GM12865 (cell line): ENCODE measurements around the gene ATPAF2.

Source experiments
- DNase-seq: peaks from one replicate; pipeline ENCODE4 v3.0.0; 2010; ENCODE audit warnings: low read depth
- H3K4me3 ChIP-seq: 2 replicates; pipeline ENCODE4 v1.5.1; 2011; ENCODE audit warnings: mild to moderate bottlenecking, low read depth, low read length, control low read depth
- CTCF ChIP-seq: IDR thresholded peaks from 2 replicates; pipeline ENCODE4 v1.5.1; 2011; ENCODE audit warnings: low read length, control low read depth, low read depth, inconsistent platforms; ENCODE audit not compliant: insufficient read depth; ENCODE audit errors: missing control alignments

ATPAF2 gene

DNA sequence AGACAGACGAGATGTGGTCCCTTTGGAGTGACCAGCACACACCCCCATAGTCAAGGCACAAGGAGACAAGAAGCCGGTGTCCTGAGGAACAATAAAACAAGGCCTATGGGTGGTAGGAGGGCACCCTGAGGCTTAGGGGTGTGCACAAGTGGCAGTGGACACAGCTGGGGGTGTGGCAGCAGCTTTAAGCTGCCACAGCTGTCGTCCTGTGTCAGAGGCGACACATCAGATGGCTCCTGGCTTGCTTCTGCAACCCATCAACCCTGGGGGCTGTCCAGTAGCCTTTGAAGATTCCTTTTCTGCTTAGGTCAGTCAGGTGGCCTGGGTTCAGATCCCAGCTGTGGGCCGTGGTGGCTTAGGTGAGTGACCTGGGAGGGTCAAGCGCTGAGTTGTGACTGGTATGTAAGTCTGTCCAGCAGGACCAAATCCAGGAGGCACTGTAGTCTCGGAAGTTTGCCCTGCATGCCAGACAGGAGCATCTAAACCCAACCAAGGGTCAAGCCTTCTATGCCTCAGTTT, 50.5 kb downstream of the ATPAF2 start:
- TF ChIP-seq CTCF = no peak
- DNase-seq = no peak
- H3K4me3 ChIP-seq = no peak overlapping the region

GRCh38 chr17:17987901-17988300, 51.1 kb downstream of the ATPAF2 start:
- no peak overlapping the region for H3K4me3 ChIP-seq
- DNase-seq = no peak
- no peak for TF ChIP-seq CTCF

- no peak for TF ChIP-seq CTCF
- no peak for DNase-seq
Measured at GRCh38 chr17:17987187-17987896, 51.6 kb downstream of the ATPAF2 start.

DNA sequence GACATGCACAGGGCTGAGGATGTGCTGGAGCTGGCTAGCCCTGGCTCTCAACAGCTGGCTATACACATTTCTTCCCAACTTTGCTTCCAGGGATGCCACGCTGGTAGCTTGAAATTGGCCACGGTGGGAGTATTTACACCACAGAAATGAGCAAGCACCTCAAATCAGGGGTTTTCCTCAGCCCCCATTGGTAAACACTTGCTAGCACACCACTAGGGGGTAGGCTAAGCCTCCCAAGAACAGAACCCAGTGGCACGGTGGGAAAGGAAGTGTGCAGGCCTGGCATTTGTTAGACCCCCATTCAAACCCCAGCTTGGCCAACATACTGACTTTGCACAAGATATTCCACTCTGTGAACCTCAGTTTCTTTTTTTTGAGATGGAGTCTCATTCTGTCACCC, 53.4 kb downstream of the ATPAF2 start:
- peak; percentile 46 for TF ChIP-seq CTCF

More at GRCh38 chr17:17987187-17987896, 51.6 kb downstream of the ATPAF2 start:
- H3K4me3 ChIP-seq = no peak overlapping the region

DNA sequence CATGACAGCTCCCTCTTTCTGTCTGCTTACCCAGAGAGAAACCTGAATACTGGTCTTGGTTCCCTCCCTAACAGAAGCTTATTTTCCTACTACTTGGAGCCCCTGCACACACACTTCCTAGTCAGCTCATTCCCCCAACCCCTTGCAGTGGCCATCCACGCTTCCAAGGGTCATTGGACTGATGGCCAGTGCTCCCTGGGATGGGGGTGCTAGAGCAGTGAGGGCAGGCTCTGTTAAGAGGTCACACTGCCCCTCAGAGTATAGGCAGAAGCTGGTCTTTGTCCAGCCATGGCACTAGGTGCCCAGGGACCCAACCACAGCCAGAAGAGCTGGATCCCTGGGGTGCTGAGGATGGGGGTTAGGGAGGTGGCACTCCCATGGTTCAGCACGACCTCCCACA, 53.8 kb downstream of the ATPAF2 start:
- no peak overlapping the region for H3K4me3 ChIP-seq
- no peak for DNase-seq
- TF ChIP-seq CTCF = no peak

More for the DNA sequence above, 53.4 kb downstream of the ATPAF2 start:
- DNase-seq = peak; percentile 44
- H3K4me3 ChIP-seq = no peak overlapping the region

DNA sequence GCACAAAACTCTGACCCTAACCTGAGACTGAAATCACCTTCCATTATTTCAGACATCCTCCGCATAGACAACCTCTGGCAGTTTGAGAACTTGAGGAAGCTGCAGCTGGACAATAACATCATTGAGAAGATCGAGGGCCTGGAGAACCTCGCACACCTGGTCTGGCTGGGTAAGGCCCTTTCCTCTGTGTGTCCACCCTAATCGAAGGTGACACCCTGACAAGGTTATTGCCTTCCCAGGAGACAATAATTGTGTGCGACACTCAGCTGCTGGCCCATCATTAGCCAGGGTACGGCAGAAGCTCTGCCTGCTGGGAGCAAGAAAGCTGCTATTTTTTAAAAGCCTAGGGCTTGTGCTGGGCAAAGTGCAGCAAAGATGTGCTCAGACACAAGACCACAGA, 55.2 kb downstream of the ATPAF2 start:
- no peak overlapping the region for H3K4me3 ChIP-seq
- no peak for DNase-seq
- no peak for TF ChIP-seq CTCF

- TF ChIP-seq CTCF = no peak
- no peak overlapping the region for H3K4me3 ChIP-seq
- DNase-seq = no peak
Measured at GRCh38 chr17:17983376-17983775, 55.6 kb downstream of the ATPAF2 start.
